GM19023 (cell line): ENCODE results near the gene EEF2.
A peak's percentile ranks its signal among the peaks of the same experiment; 100 is the strongest.
"Not testable (repeated sequence)": the region's sequence is repeated elsewhere in the genome, so short reads cannot be mapped to it uniquely, and the experiment has no call there.

ENCODE experiments used
- ATAC-seq: cut with Tn5 transposase; IDR thresholded peaks from one replicate; pipeline ENCODE4 v1.9.1; 2021; ENCODE audit warnings: mild to moderate bottlenecking, moderate library complexity; ENCODE audit not compliant: unreplicated experiment

Gene EEF2

DNA sequence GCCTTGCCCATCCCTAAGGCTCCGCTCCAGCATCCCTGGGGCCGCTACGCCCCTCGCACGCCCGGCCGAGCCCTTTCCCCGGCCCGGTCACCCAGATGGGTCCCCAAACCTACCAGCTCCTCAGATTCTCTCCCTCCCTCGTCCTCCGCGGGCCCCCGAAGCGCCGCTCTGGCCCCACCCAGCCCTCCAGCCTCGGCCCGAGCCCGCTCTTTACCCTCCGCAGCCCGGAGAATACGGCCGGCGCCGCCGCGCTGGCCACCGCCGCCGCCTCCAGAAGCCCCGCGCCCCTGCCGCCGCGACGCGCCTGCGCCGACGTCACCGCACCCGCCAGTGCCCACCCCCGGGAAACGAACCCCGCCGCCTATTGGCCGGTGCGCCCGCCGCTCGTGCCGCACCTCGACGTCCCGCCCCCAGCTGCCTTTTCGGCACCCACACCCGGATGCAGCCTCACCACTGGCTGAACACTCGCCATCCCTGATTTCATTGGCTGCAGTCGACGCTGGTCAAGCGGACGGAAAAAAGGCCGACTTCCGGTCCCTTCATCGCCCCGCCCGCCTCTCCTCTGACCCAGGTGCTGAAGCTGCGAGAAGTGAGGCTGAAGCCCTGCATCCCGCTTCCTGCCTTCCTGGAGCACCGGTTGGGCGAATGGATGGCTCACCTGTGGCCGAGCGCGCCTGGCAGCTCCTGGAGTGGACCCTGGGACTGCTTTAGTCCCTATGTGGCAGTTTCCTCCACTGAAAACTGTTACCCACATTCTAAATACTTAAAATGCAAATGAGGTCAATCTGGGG lies 14.3 kb downstream of the EEF2 start, which contains the start of gene DAPK3:
Gene DAPK3 (minus strand): TSS at position 292 of the 791 bp plus-strand sequence. CDS start 1,364 bp downstream, outside the sequence.
- ATAC-seq: peak; percentile 96

DNA sequence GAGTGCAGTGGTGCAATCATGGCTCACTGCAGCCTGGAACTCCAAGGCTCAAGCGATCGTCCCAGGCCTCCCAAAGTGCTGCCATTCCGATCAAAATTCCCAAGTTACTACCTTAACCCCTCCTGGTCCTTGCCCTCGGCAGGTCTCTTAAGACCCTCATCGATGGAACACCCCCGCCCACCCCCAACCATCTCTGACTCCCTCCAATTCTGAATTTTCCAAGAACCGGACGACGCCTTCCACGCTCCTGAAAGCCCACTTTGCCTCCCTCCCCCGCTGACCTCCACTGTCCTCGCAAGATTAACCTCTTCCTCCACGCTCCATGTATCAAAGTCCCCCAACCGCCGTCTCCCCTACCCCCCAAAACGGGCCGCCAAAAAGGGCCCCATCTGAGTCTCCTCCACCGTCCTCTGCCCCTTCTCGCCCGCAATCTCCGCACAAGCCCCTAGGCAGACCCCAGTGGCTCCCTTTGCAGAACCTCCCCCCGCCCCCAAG lies 14.9 kb downstream of the EEF2 start:
- ATAC-seq: no peak

DNA sequence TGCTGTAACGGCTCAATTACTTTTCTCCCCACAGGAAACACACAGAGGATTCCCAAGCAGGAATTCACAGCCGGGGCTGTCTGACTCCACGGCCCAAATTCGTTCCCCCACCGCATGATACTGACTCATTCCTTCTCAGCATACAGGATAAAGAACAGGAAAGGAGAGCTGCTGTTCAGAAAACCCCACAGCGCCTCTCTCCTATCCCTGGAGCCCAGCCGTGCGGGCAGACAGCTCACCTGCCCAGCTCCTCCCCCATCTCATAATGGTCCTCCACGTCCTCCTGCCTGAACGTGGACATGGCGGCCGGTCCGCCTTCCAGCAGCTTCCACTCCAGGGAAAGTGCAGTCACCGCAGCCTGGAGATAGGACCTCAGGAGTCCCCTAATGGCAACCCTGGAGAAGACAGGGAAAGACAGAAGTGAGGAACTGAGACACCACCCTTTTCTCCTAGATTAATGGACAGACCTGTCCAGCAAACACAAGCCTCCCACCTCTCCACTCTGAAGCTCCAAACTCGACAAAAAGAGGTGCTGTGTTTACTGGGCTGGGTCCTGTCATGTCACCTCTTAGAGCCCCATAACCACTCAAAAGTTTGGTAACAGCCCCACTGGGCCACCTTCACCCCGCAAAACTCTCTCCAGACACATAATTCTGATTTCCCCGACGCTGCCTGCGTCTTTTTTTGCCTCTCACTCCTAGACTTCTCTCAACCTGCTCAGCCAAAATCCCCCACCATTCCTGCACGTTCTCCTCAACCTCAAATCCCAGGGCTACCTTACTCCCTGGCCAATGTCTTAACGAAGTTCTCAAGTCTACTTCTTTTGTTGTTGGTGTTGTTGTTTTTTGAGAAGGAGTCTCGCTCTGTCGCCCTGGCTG lies 15.6 kb downstream of the EEF2 start:
- no peak for ATAC-seq

DNA sequence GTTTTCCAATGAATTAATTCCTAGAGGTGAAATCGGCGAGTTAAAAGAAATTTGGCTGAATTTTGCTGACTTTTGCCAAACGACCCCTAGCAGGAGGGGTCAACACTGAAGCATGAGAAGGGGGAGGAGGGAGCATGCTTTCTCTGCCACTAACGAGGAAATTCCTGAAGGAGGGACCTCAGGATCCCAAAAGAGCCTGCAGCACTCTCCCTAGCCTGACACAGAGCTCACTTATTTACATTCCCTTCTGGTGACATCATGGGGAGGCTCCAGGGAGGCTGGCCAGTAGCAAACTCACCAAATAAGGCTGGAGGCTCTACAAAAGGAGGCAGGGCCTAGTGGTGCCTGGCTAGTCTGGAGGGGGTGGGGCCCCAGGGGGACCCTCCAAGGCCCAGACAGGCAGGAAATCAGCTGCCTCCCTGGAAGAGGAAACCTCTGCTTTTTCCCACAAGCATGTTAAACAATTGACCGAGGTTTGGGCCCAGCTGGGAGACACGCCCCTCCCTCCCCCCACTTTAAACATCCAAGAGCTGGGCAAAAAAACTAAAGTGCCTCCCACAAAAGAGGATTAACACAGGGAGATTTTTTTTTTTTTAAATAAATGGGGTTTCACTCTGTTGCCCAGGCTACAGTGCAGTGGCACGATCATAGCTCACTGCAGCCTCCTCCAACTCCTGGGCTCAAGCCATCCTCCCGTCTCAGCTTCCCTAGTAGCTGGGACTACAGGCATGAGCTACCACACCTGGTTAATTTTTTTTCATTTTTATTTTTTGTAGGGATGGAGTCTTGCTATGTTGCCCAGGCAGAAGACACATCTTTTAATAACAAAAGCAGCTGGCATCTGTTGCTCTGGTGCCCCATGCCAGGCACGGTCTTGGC lies 16.5 kb downstream of the EEF2 start:
- no peak for ATAC-seq

DNA sequence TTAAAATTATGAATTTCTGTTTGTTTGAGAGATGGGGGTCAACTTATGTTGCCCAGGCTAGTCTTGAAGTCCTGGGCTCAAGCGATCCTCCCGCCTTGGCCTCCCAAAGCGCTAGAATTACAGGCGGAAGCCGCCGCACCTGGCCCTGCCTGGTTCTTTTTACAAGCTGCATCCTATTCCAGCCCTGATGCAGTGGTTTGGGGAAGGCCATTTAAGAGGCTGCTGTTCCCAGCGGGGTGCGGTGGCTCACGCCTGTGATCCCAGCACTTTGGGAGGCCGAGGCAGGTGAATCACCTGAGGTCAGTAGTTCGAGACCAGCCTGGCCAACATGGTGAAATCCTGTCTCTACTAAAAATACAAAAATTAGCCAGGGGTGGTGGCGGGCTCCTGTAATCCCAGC lies 17.3 kb downstream of the EEF2 start:
- not testable (repeated sequence) for ATAC-seq

DNA sequence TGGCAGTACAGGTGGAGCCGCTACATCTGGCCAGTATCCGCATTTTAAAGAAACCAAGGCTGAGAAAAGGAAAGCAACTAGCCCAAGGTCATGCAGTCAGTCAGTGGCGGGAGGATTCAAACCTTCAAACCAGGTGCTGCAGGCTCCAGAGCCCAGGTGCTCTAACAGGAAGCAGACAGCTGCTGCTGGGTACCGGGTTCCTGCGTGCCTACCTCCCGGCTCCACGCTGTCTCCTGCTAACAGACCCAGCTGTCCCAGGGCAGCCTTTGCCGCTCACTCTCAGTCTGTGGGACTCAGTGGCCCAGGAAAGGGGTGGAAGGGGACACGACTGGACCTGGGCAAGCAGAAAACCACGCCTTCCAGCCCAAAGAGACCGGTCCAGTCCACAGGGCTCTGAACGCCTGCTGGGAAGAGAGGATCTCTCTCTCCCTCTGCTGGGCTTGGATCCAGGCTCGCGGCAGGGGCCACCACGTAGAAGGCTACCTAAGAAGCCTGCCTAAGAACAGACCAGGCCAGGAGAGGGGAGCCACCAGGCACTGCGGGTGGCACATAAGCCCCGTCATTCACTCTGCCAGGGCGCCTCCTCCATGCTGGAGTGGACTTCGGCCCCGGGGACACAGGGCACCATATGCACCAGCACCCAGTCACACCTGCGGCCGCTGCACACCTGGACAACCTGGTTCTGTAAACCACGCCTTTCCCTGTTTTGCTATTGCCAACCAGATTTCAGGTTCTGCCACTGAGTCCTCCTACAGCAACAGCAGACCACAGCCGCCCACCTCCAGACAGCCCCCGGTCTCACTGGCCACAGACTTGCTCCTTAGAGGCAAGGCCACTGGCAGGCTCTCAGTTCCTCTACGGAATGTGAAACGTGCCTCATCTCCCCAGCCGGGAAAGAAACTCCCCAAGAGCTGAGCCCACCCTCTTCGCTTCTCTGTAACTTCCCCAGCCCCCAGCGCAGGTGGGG lies 18.9 kb downstream of the EEF2 start:
- ATAC-seq: no peak

DNA sequence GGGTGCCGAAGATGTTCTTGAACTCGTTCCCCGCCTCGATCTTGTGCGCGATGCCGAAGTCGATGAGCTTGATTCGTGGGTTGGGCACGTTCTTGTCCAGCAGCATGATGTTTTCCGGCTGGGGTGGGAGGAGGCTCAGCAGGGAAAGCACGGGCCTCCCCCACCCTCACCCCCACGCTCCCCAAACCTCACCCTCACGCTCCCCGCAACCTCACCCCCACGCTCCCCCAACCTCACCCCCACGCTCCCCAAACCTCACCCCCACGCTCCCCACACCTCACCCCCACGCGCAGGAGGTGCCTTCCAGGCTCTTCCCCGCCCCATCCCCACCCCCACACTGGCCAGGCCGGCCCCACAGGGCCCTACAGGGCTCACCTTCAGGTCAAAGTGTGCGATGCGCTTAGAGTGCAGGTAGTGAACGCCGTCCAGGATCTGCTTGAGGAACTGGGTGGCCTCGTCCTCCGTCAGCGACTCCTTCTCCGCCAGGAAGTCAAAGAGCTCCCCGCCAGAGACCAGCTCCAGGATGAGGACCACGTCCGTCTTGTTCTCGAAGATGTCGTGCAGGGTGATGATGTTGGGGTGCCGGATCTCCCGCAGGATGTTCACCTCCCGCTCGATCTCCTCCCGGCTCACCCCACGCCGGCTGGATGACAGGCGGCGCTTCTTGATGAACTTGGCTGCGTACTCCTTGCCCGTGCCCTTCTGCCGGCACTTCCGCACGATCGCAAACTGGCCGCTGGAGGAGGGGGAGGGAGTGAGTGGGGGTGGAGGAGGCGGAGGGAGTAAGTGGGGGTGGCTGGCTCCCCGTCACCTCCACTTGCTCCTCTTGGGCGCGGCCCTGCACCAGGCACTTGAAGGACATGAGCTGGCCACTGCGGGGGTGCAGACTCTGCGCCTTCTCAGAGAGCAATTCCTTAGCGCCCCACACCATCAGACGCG lies 20.7 kb downstream of the EEF2 start:
- ATAC-seq: no peak

DNA sequence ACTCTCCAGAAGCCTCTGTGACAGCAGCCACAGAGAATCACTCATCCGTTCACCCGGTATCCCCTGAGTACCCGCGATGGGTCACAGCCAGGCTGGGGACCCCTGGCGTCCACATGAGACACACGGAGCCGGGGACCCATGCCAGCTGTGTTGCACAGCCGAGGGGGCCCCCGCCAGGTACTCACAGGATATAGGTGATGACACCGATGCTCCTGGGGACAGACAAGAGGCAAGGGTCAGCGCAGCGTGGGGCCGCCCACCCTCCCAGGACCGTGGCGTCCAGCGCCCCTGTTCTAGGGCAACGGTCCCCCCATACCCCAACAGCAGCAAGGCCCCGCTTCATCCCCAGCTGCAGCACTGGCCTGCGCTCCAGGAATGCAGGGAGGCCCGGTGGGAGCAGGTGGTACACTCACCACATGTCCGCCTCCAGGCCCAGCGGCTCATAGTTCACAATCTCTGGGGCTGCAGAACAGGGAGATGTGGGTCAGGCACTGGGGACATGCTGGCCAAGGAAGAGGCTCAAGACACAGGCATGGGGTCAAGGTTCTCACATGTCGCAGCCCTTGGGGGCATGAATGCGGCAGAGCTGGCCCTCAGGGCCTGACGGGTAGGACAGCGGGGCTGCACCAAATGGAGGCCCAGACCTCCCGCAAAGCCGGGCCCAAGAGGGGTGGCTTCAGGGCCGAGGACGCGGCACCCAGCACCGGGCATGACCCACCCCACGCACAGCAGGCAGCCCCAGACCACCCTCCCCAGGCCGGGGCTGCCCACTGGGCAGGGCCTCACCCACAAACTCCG lies 21.6 kb downstream of the EEF2 start:
- no peak for ATAC-seq

DNA sequence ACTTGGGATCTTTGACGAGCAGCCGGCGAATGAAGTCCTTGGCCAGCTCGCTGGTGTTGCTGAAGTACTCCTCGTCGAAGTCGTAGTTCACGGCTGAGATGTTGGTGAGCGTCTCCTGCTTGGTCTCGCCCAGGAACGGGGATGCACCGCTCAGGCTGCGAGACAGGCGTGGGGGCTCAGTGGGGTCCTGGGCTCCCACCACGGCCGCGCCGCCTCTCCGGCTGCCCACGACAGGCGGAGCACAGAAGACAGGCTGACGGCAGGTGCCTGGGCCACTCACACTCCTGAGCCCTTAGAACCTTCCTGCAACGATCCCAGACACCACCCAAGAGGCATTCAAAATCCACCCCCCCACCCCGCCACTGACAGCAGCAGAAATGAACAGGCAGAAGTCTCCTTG lies 24.3 kb downstream of the EEF2 start:
- ATAC-seq: no peak

DNA sequence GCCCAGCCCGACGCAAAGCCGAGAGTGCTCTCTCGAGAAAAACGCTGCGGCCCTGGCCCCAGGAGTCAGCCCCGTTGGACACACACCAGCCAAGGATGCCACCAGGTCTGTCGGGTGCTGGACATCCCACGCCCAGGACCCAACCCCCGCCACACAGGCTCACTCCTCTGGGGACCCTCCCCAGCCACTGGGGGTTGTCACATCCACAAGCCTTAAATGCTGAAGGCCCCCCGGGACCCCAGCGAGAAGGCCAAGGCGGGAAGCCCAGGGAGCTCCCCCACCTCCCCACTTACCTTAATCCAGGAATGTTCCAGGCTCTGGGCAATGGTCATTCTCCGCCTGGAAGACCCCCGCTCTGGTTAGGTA lies 25.5 kb downstream of the EEF2 start:
- ATAC-seq: no peak

DNA sequence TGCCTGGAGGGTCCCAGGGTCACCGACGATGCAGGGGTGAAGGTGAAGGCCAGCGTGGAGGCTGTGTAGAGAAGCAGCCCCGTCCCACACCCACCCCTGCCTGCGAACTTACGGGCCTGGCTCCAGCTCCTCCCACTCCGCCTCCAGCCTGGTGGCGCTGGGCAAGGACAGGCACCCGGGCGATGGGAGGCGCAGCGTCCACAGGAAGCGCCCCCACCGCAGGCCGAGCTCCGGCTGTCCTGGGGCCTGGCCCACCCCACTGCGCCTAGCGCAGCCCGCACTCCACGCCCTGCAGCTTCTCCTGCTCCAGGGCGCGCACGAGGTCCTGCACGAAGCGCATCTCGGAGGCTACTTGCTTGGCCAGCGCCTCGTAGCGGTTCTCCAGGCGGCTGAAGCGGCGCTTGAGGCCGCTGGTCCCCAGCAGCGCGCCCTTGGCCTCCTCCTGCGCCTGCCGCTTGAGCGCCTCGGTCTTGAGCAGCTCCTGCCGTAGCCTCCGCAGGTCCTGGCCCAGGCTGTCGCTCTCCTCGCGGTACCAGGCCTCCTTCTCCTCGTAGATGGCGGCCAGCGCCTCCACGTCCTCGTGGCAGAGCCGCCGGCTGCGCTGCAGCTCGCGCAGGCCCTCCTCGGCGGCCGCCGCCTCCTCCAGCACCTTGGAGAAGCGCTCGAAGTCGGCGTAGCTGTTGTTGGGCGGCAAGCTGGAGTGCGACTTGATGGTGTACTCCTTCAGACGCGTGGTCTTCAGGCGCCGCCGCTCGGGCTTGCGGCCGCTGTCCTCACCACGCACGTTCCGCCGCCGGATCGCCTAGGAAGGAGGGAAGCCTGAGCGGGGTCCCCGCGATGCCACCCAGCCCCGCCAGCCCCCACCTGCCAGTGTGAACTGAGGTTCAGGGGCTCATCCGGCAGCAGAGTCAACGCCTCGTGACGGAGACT lies 26.2 kb downstream of the EEF2 start:
- no peak for ATAC-seq

DNA sequence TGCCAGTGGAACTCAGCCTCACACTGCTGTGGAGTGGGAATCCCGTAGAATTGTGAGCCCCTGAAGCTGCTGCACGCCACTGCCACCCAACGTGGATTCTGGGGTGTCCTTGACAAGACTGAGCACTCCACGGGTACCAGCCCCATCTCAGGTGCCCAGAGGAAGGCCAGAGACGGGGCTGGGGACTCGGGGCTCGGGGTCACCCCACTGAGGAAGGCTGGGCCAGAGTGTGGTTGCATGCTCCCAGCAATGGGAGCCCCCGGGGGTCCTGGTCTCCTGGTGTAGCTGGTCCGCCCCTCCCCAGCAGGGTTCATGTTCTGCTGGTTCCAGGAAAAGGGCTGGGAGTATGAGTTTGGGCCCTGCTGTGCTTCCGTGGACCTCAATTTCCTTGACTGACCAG lies 29.6 kb downstream of the EEF2 start:
- ATAC-seq: no peak

DNA sequence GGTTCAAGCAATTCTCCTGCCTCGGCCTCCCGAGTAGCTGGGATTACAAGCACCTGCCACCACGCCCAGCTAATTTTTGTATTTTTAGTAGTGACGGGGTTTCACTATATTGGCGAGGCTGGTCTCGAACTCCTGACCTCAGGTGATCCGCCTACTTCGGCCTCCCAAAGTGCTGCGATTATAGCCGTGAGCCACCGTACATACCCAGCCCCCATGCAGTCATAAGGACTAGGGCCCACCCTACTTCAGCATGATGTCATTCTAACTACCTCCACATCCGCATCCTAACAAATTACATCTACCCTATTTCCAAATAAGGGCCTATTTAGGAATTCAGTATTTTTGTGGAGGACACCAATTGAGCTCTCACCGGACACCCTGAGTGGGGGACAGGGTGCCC lies 30.0 kb downstream of the EEF2 start:
- not testable (repeated sequence) for ATAC-seq

DNA sequence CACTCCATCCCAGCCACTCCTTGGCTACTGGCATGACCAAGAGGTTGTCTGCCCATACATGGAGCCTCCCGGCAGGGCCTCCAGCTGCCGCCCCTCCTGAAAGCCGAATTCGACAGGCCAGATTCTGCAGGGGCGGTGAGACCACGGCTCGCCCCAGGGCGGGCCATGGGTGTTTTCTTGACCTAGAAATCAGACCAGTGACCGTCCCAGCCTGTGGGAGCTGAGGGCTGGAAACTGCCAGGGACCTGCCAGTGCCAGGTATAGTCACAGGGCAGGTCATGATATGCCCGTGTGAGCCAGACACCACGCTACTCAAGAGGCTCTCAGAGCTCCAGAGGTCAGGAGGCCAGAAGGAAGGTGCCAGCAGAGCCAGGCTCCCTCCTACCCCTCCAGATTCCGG lies 31.2 kb downstream of the EEF2 start:
- ATAC-seq: no peak

DNA sequence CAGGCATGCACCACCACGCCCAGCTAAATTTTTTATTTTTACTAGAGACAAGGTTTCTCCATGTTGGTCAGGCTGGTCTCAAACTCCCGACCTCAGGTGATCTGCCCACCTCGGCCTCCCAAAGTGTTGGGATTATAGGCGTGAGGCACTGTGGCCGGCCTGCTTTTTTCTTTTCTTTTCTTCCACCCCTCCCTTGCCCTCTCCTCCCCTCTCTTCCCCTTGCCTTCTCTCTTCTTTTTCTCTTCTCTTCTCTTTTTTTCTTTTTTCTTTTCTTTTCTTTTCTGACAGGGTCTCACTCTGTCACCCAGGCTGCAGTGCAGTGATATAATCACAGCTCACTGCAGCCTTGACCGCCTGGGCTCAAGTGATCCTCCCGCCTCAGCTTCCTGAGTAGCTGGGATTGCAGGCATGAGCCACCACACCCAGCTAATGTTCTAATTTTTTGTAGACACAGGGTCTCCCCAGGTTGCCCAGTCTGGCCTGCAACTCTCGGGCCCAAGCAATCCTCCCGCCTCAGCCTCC lies 32.4 kb downstream of the EEF2 start:
- ATAC-seq: not testable (repeated sequence)
